ENCODE data around the gene SPOCK1.

DNA sequence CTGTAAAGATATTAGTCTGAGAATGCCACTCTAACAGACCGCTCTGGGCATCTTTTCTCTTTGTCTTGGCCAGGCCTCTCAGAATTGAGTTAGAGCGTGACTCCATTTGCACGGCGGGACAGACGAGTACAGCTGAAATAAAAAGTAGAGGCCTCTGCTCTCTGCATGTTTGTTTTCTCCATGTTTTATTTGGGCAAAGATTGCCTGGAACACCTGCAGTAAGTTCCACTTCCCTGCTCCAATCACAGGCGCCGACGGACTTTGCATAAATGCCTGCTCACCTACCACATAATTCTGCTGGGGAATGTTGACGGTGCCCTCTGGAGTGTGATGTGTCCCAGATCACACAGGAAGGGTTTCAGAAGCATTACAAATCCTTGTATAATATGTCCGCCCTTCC lies 10.6 kb downstream of the SPOCK1 start:
- TF ChIP-seq SIN3A (IDR thresholded peaks at IDR 0.05; ENCODE audit: borderline replicate concordance, insufficient read depth, low read length): no peak
- TF ChIP-seq POLR2AphosphoS5 (IDR thresholded peaks at IDR 0.05; ENCODE audit: low read depth, low read length): no peak
- no peak for TF ChIP-seq REST (IDR thresholded peaks at IDR 0.05; ENCODE audit: insufficient read depth in 1 of 2, low read depth in 2 of 2, low read length in 2 of 2)
- no peak for TF ChIP-seq TAF1 (IDR thresholded peaks at IDR 0.05; ENCODE audit: borderline replicate concordance, insufficient read depth, low read length)
